Erythroblast (primary cell): ENCODE data around the gene ART1.

Source experiments
- DNase-seq, 2 experiments: peaks; one replicate each; lab custom pipeline; 2025; lab: John Stamatoyannopoulos, UW
- GATA1 ChIP-seq: IDR thresholded peaks from 2 replicates; pipeline ENCODE4 v1.6.1; 2011; ENCODE audit warnings: low read depth, mild to moderate bottlenecking, control low read depth, low read length, moderate library complexity
- POLR2A ChIP-seq: IDR thresholded peaks from 2 replicates; pipeline ENCODE4 v1.6.1; 2011; ENCODE audit warnings: mild to moderate bottlenecking, low read length

Gene ART1

DNA sequence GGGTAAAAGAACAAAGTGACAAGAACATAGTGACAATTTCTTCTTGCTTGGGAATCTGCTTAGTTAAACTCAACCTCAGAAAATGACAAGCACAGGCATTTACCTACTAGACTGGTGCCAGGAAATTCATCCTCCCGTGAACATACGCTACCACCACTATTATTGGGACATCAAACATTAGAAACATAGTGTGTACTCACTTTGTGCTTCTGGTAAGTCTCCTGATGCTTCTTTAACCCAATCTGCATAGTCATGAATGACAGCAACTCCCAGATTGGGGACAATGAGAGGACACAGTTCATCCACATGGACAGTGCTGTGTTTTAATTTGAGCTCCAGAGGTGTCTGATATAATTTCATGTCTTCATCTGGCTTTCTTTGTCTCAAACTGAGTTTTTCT is 55.5 kb downstream of the ART1 start:
- no peak for DNase-seq
- TF ChIP-seq POLR2A (no peak), GATA1 (no peak)

DNA sequence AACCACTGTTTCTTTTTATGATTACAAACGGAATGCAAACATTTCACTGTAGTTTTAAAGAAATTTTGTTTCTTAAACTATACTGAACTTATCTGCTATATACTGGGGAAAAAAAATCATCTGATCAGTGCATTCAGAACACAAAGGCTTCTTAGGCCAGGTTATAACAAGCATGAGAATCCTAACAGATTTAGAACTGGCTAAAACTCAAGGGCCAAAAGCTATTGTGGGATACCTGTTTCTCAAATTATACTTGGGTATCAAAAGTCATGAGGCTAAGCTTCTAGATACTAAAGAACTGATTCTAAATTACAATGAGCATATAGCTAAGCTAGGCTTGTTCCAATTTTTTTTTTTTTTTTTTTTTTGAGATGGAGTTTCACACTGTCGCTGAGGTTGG is 56.0 kb downstream of the ART1 start:
- TF ChIP-seq POLR2A (no peak), GATA1 (no peak)
- DNase-seq = no peak

DNA sequence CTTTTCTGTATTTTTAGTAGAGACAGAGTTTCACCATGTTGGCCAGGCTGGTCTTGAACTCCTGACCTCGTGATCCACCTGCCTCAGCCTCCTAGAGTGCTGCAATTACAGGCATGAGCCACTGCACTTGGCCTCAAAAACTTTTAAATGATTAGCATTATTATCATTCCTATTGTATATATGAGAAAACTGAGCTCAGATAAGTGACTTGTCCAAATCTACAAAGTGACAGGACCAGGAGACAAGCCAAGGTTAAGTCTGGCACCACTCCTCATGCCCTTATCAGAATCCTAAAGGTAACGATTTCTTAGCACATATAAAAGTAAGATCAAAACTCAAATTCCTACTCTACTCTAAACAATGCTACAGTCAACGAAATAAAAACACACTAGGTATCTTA is 58.5 kb downstream of the ART1 start:
- DNase-seq = no peak
- TF ChIP-seq GATA1 (no peak), POLR2A (no peak)

DNA sequence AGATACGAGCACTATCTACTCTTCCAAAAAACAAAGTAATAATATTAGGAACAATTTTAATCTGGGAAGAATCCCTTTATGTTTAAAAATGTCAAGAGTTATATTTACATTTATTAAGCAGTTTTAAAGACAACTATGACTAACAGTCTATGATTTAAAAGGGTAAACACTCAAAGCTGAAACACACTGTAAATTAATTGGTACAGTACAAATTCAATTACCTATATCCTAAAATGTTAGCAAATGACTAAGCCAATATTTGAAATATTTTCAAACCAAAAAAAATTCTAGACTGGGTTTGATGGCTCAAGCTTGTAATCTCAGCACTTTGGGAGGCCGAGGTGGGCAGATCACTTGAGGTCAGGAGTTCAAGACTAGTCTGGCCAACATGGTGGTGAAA is 62.2 kb downstream of the ART1 start:
- no peak for DNase-seq
- no peak for TF ChIP-seq POLR2A
- TF ChIP-seq GATA1 = no peak

DNA sequence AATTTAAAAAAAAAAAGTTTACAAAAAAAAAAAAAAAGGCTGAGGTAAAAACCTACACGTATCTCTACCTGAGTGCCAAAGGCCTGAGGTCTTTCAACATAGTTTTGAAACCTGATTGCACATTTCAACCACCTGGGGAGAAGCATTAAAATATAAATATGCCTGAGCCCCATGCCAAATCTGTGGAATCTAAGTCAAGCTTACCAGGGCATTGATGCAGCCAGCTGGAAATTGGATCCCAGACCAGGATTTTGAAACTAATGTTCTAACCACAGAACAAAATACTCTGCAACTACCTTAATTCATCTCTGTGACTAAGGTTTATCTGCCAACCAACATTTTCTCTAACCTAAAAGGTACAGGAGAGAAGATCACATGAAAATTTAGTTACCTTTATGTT is 65.0 kb downstream of the ART1 start:
- DNase-seq = no peak
- no peak for TF ChIP-seq POLR2A
- TF ChIP-seq GATA1 = no peak

DNA sequence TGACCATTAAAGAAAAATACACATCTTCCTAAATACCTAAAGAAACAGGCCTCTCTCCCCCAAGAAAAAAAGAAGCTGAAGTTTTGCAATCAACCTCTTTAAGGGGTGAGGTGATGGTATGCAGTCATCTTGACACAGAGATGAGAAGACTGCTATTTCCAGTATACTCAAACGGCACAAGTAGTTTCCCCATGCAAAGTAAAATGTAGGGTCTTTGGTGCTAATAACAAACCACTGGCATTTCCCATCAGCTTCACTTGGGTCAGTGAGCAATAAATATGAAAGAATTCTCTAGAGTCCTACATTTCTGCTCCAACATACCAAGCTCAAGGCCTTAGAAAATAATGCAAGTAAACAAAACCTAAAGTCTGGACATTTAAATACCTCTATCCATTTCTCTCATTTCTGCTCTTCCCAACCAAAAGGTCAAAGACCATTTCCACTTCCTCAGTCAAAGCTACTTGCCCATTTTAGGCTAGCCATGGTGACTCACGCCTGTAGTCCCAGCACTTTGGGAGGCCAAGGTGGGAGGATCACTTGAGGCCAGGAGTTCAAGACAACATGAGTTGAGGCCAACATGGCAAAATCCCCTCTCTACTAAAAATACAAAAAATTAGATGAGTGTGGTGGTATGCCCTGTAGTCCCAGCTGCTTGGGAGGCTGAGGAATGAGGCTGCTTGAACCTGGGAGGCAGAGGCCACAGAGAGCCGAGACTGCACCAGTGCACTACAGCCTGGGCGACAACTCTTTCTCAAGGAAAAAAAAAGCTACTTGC is 65.7 kb downstream of the ART1 start:
- TF ChIP-seq GATA1 (no peak), POLR2A (no peak)
- DNase-seq = no peak

DNA sequence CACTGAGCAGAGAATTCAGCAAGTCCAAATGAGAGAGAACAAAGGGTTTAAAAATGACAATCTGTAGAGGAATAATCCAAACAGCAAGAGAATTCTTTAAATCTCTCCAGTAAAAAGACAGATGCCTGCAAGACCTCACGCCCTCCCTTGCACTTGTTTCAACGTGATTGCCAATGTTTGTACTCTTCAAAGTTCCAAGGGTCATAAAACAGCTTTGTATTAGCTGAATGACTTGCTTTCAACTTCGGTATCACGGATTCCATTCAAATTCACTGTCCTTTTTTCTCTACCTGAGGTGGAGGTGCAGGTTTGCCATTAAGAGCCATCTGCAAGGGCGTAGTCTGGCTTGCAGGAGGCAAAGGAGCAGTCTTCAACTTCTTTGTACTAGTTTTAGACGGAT is 67.3 kb downstream of the ART1 start:
- no peak for DNase-seq
- TF ChIP-seq POLR2A (no peak), GATA1 (no peak)
